Large intestine (tissue), 3 donors: ENCODE results near the gene ARVCF. TPM values are rescaled to one million over a fixed set of nuclear protein-coding genes. Genes with fewer than 3 reads are reported as not detected.
A peak's percentile ranks its signal among the peaks of the same experiment; 100 is the strongest.

Source experiments
- DNase-seq, 2 donors: peaks; one replicate each; pipeline versions ENCODE4 v3.0.0 to v3.0.0-alpha.2; 2013
- H3K27ac ChIP-seq: one replicate; pipeline ENCODE4 v1.5.1; 2013; ENCODE audit warnings: low read length
- H3K27me3 ChIP-seq: 2 replicates; pipeline ENCODE4 v1.6.1; 2013; ENCODE audit warnings: low read length; ENCODE audit not compliant: control insufficient read depth, insufficient read depth
- H3K36me3 ChIP-seq: 2 replicates; pipeline ENCODE4 v1.6.1; 2013; ENCODE audit warnings: low read length; ENCODE audit not compliant: control insufficient read depth, insufficient read depth
- H3K4me1 ChIP-seq: one replicate; pipeline ENCODE4 v1.6.1; 2013; ENCODE audit warnings: low read length; ENCODE audit not compliant: control insufficient read depth, insufficient read depth
- H3K4me3 ChIP-seq: one replicate; pipeline ENCODE4 v1.5.1; 2013; ENCODE audit warnings: low read length
- H3K9me3 ChIP-seq: one replicate; pipeline ENCODE4 v1.6.1; 2013; ENCODE audit warnings: mild to moderate bottlenecking, low read depth, low read length, moderate library complexity; ENCODE audit not compliant: control insufficient read depth
- whole genome bisulfite sequencing: methylation state at CpG from one replicate; pipeline ENCODE4 v1.1.5; 2013; ENCODE audit warnings: low lambda C conversion rate; ENCODE audit not compliant: insufficient coverage; 5-methylcytosine and 5-hydroxymethylcytosine counted together
- polyA plus RNA-seq: library from polyadenylated mRNA; unstranded; fragments of 120-200 nt; gene quantifications from one replicate; pipeline ENCODE4 v1.2.1, GENCODE V29; 2013

ARVCF gene
- polyA plus RNA-seq, 1 donor, result 21.8 TPM

- no peak overlapping the region for H3K4me3 ChIP-seq
- WGBS, result no CpG with 5 or more reads among the region's 11 CpGs
- H3K9me3 ChIP-seq, result no peaks in the 10 kb centered on the region
- H3K4me1 ChIP-seq, result peaks cover 27% of the 10 kb centered on the region
- DNase-seq, result peak; percentile 37 to 52
- H3K27me3 ChIP-seq, result peaks cover 32% of the 10 kb centered on the region
- H3K27ac ChIP-seq, result no peak overlapping the region
- H3K36me3 ChIP-seq, result no peaks in the 10 kb centered on the region
Measured at GRCh38 chr22:20013382-20013871, 3.2 kb downstream of the ARVCF start.

GRCh38 chr22:20012741-20013331 is 3.8 kb downstream of the ARVCF start:
- WGBS, result no CpG with 5 or more reads among the region's 10 CpGs

GRCh38 chr22:20011993-20012740 is 4.5 kb downstream of the ARVCF start:
- peaks cover 19% of the 10 kb centered on the region for H3K27me3 ChIP-seq
- H3K4me3 ChIP-seq, result no peak overlapping the region
- no peaks in the 10 kb centered on the region for H3K36me3 ChIP-seq
- DNase-seq, result no peak
- no CpG with 5 or more reads among the region's 7 CpGs for WGBS
- no peak overlapping the region for H3K27ac ChIP-seq
- H3K4me1 ChIP-seq, result peaks cover 23% of the 10 kb centered on the region
- no peaks in the 10 kb centered on the region for H3K9me3 ChIP-seq

More at GRCh38 chr22:20012741-20013331, 3.8 kb downstream of the ARVCF start:
- peaks cover 26% of the 10 kb centered on the region for H3K27me3 ChIP-seq
- no peak for DNase-seq
- H3K4me3 ChIP-seq, result no peak overlapping the region
- H3K9me3 ChIP-seq, result no peaks in the 10 kb centered on the region
- peaks cover 27% of the 10 kb centered on the region for H3K4me1 ChIP-seq
- H3K27ac ChIP-seq, result no peak overlapping the region
- no peaks in the 10 kb centered on the region for H3K36me3 ChIP-seq

GRCh38 chr22:20011123-20011992 is 5.3 kb downstream of the ARVCF start:
- Histone ChIP-seq H3K36me3 (no peaks in the 10 kb centered on the region), H3K27ac (no peak overlapping the region), H3K9me3 (no peaks in the 10 kb centered on the region), H3K27me3 (peaks cover 16% of the 10 kb centered on the region), H3K4me3 (no peak overlapping the region), H3K4me1 (peaks cover 21% of the 10 kb centered on the region)
- no peak for DNase-seq
- WGBS, result no CpG with 5 or more reads among the region's 20 CpGs

GRCh38 chr22:20010307-20011122 is 6.1 kb downstream of the ARVCF start:
- no peak for DNase-seq
- Histone ChIP-seq H3K27ac (no peak overlapping the region), H3K36me3 (no peaks in the 10 kb centered on the region), H3K9me3 (no peaks in the 10 kb centered on the region), H3K27me3 (peaks cover 9% of the 10 kb centered on the region), H3K4me1 (peaks cover 21% of the 10 kb centered on the region), H3K4me3 (no peak overlapping the region)
- no CpG with 5 or more reads among the region's 14 CpGs for WGBS

GRCh38 chr22:20009582-20010306 is 6.9 kb downstream of the ARVCF start:
- peaks cover 15% of the 10 kb centered on the region for H3K4me1 ChIP-seq
- no CpG with 5 or more reads among the region's 8 CpGs for WGBS
- H3K27me3 ChIP-seq, result peaks cover under 1% of the 10 kb centered on the region
- H3K27ac ChIP-seq, result no peak overlapping the region
- no peak for DNase-seq
- no peaks in the 10 kb centered on the region for H3K9me3 ChIP-seq
- no peak overlapping the region for H3K4me3 ChIP-seq
- no peaks in the 10 kb centered on the region for H3K36me3 ChIP-seq

- no peak overlapping the region for H3K27ac ChIP-seq
- H3K27me3 ChIP-seq, result no peaks in the 10 kb centered on the region
- DNase-seq, result no peak
- no CpG with 5 or more reads among the region's 9 CpGs for WGBS
- H3K9me3 ChIP-seq, result no peaks in the 10 kb centered on the region
- H3K4me1 ChIP-seq, result peaks cover 15% of the 10 kb centered on the region
- no peak overlapping the region for H3K4me3 ChIP-seq
- no peaks in the 10 kb centered on the region for H3K36me3 ChIP-seq
Measured at GRCh38 chr22:20009018-20009491, 7.6 kb downstream of the ARVCF start.

- Histone ChIP-seq H3K4me3 (no peak overlapping the region), H3K4me1 (peaks cover 14% of the 10 kb centered on the region), H3K27ac (no peak overlapping the region), H3K27me3 (no peaks in the 10 kb centered on the region), H3K36me3 (no peaks in the 10 kb centered on the region), H3K9me3 (no peaks in the 10 kb centered on the region)
- no peak for DNase-seq
- no CpG with 5 or more reads among the region's 11 CpGs for WGBS
Measured at GRCh38 chr22:20008221-20008995, 8.2 kb downstream of the ARVCF start.

GRCh38 chr22:20004464-20004863 is 12.2 kb downstream of the ARVCF start:
- DNase-seq, result no peak
- Histone ChIP-seq H3K36me3 (no peaks in the 10 kb centered on the region), H3K4me1 (peaks cover 2% of the 10 kb centered on the region), H3K9me3 (no peaks in the 10 kb centered on the region), H3K27me3 (no peaks in the 10 kb centered on the region), H3K4me3 (no peak overlapping the region), H3K27ac (no peak overlapping the region)
- WGBS, result 92% methylated on average over 2 of the region's 3 CpGs
